HCT116 (cell line): ENCODE results near the gene RPL18. TPM values are rescaled to one million over a fixed set of nuclear protein-coding genes. Genes with fewer than 3 reads are reported as not detected.

Experiments
- ATAC-seq: fragments of 200-7000 bp; cut with Tn5 transposase; 2 replicates; pipeline ENCODE4 v1.9.1; 2020; ENCODE audit warnings: mild to moderate bottlenecking, moderate library complexity
- BruUV-seq: library from RNA; stranded (reverse); fragments of 400-500 nt; replicated peaks from 2 replicates; lab custom pipeline; 2021; lab: Mats Ljungman, UMichigan
- CTCF ChIA-PET: fragments of 300-600 bp; sonication (Branson Sonifier 250); formaldehyde crosslinking; loops from one replicate; lab custom pipeline; 2021; ENCODE audit warnings: antibody characterized with exemption; lab: Charles Lee
- POLR2A ChIA-PET: fragments of 300-600, 350-600 bp; sonication (Branson Sonifier 250); formaldehyde crosslinking; loops from one replicate; lab custom pipeline; 2021; ENCODE audit warnings: antibody characterized with exemption; lab: Charles Lee
- RAD21 ChIA-PET, 2 experiments: fragments of 300-600 bp; sonication (Branson Sonifier 250); formaldehyde crosslinking; loops; one replicate each; lab custom pipeline; 2023; ENCODE audit warnings: low total read pairs in 2 of 2; ENCODE audit not compliant: uncharacterized antibody in 2 of 2, unreplicated experiment in 2 of 2, low non-redundant PET in 1 of 2; lab: Charles Lee
- DNase-seq: peaks from one replicate; pipeline ENCODE4 v3.0.0-alpha.2; 2010; ENCODE audit warnings: low read depth, low spot score
- H2AFZ ChIP-seq: fragments of 200-600 bp; shearing (Covaris generic), sonication (generic); 2 replicates; pipeline ENCODE4 v1.6.1; 2017; ENCODE audit warnings: low read depth, mixed run types, mixed read lengths, antibody characterized with exemption, low read length; ENCODE audit not compliant: poor library complexity, severe bottlenecking
- H3K27ac ChIP-seq: 2 replicates; pipeline ENCODE4 v1.5.1; 2012; ENCODE audit warnings: low read depth, low read length
- H3K27me3 ChIP-seq: fragments of 200-600 bp; sonication (generic); 2 replicates; pipeline ENCODE4 v1.6.1; 2016; ENCODE audit warnings: mixed run types, low read length, mixed read lengths; ENCODE audit not compliant: insufficient read depth
- H3K36me3 ChIP-seq, 2 experiments: fragments of 200-500 bp in 1 of 2; fragments of 200-600 bp in 1 of 2; sonication (Bioruptor generic) in 1 of 2; sonication (generic) in 1 of 2; 2 replicates each; pipeline versions ENCODE4 v1.5.1 to v1.6.1; 2014 to 2016; ENCODE audit warnings: low read length in 2 of 2, inconsistent platforms in 1 of 2, mixed read lengths in 1 of 2, mixed run types in 1 of 2; ENCODE audit not compliant: insufficient read depth in 2 of 2, control insufficient read depth in 1 of 2
- H3K4me1 ChIP-seq, 2 experiments: fragments of 200-600 bp in 1 of 2; sonication (generic) in 1 of 2; 2 replicates each; pipeline versions ENCODE4 v1.5.1 to v1.6.1; 2012 to 2017; ENCODE audit warnings: low read length in 2 of 2, inconsistent platforms in 1 of 2, mild to moderate bottlenecking in 1 of 2, mixed read lengths in 1 of 2, mixed run types in 1 of 2, moderate library complexity in 1 of 2; ENCODE audit not compliant: insufficient read depth in 2 of 2, control insufficient read depth in 1 of 2
- H3K4me2 ChIP-seq: fragments of 200-600 bp; sonication (generic); 2 replicates; pipeline ENCODE4 v1.6.1; 2017; ENCODE audit warnings: mixed run types, low read length, mixed read lengths
- H3K4me3 ChIP-seq, 2 experiments: fragments of 200-600 bp in 1 of 2; sonication (generic) in 1 of 2; replicated peaks in 1 of 2; 2 replicates each; pipeline ENCODE4 v1.5.1; 2011 to 2016; ENCODE audit warnings: low read length in 2 of 2, control low read depth in 1 of 2, low read depth in 1 of 2, mild to moderate bottlenecking in 1 of 2, mixed read lengths in 1 of 2, mixed run types in 1 of 2
- H3K79me2 ChIP-seq: fragments of 200-600 bp; sonication (generic); 2 replicates; pipeline ENCODE4 v1.6.1; 2017; ENCODE audit warnings: mild to moderate bottlenecking, mixed run types, low read length, moderate library complexity, mixed read lengths; ENCODE audit not compliant: insufficient read depth
- H3K9ac ChIP-seq: fragments of 200-600 bp; sonication (generic); 2 replicates; pipeline ENCODE4 v1.6.1; 2016; ENCODE audit warnings: low read length, mixed read lengths
- H3K9me2 ChIP-seq: fragments of 200-600 bp; sonication (generic), shearing (Covaris generic); 2 replicates; pipeline ENCODE4 v1.6.1; 2017; ENCODE audit warnings: mixed run types, mild to moderate bottlenecking, moderate library complexity; ENCODE audit not compliant: insufficient read depth
- H3K9me3 ChIP-seq, 2 experiments: fragments of 200-500 bp in 1 of 2; fragments of 200-600 bp in 1 of 2; sonication (Bioruptor generic) in 1 of 2; sonication (generic) in 1 of 2; 2 replicates each; pipeline ENCODE4 v1.6.1; 2014 to 2017; ENCODE audit warnings: low read length in 2 of 2, mixed read lengths in 2 of 2, inconsistent platforms in 1 of 2, low read depth in 1 of 2, mild to moderate bottlenecking in 1 of 2, mixed run types in 1 of 2, moderate library complexity in 1 of 2; ENCODE audit not compliant: control insufficient read depth in 1 of 2, insufficient read depth in 1 of 2
- H4K20me1 ChIP-seq: fragments of 200-600 bp; sonication (generic), shearing (Covaris generic); 2 replicates; pipeline ENCODE4 v1.6.1; 2017; ENCODE audit warnings: mixed run types, mild to moderate bottlenecking, moderate library complexity; ENCODE audit not compliant: insufficient read depth
- CBX3 ChIP-seq: IDR thresholded peaks from 2 replicates; pipeline ENCODE4 v1.6.1; 2012; ENCODE audit warnings: low read depth
- CEBPB ChIP-seq: IDR thresholded peaks from 2 replicates; pipeline ENCODE4 v1.6.1; 2012; ENCODE audit warnings: low read depth
- CTCF ChIP-seq, 3 experiments: fragments of 200-600 bp in 1 of 3; sonication (generic) in 1 of 3; IDR thresholded peaks in 2 of 3; conservative IDR thresholded peaks in 1 of 3; 2 replicates each; pipeline ENCODE4 v1.5.1; 2012 to 2017; ENCODE audit warnings: low read depth in 2 of 3, low read length in 2 of 3, antibody characterized with exemption in 1 of 3, borderline replicate concordance in 1 of 3, control low read depth in 1 of 3, mild to moderate bottlenecking in 1 of 3, mixed read lengths in 1 of 3, mixed run types in 1 of 3, moderate library complexity in 1 of 3; ENCODE audit not compliant: insufficient read depth in 1 of 3
- EGR1 ChIP-seq: IDR thresholded peaks from 2 replicates; pipeline ENCODE4 v1.6.1; 2012; ENCODE audit warnings: low read depth
- ELF1 ChIP-seq: IDR thresholded peaks from 2 replicates; pipeline ENCODE4 v1.6.1; 2012; ENCODE audit warnings: low read depth, borderline replicate concordance
- EZH2phosphoT487 ChIP-seq: fragments of 200-600 bp; IDR thresholded peaks from 2 replicates; pipeline ENCODE4 v1.6.1; 2018; ENCODE audit warnings: antibody characterized with exemption, borderline replicate concordance
- FOSL1 ChIP-seq: IDR thresholded peaks from 2 replicates; pipeline ENCODE4 v1.6.1; 2012; ENCODE audit warnings: low read depth
- JUND ChIP-seq: IDR thresholded peaks from 2 replicates; pipeline ENCODE4 v1.6.1; 2012
- SP1 ChIP-seq: IDR thresholded peaks from 2 replicates; pipeline ENCODE4 v1.6.1; 2012; ENCODE audit warnings: low read depth
- SRF ChIP-seq: IDR thresholded peaks from 2 replicates; pipeline ENCODE4 v1.6.1; 2012; ENCODE audit warnings: low read depth
- TCF7L2 ChIP-seq: IDR thresholded peaks from 2 replicates; pipeline ENCODE4 v1.7.0; 2011; ENCODE audit warnings: borderline replicate concordance, inconsistent platforms; ENCODE audit not compliant: insufficient read depth, insufficient read length; ENCODE audit errors: extremely low read depth
- ZFX ChIP-seq: fragments of 450-650 bp; IDR thresholded peaks from 2 replicates; pipeline ENCODE4 v1.6.1; 2017
- intact Hi-C: fragments of 100-400 bp; cut with micrococcal nuclease; formaldehyde crosslinking; loops from 2 replicates; pipeline ENCODE4 v1.10.0; 2022
- total RNA-seq: library from RNA; stranded (reverse); gene quantifications from one replicate; pipeline ENCODE4 v1.2.1, GENCODE V29; 2021; ENCODE audit not compliant: unreplicated experiment
- TF ChIP-seq, protein P1 (sequence below): IDR thresholded peaks from 2 replicates; pipeline ENCODE4 v1.6.1; 2012; ENCODE audit warnings: low read depth
- TF ChIP-seq, protein P2 (sequence below): IDR thresholded peaks from 2 replicates; pipeline ENCODE4 v1.6.1; 2011; ENCODE audit warnings: mild to moderate bottlenecking, low read length, moderate library complexity; ENCODE audit not compliant: insufficient replicate concordance; ENCODE audit errors: extremely low read depth

Gene RPL18
- total RNA-seq, 1 experiment from 2014 or later: 2,006 TPM

DNA sequence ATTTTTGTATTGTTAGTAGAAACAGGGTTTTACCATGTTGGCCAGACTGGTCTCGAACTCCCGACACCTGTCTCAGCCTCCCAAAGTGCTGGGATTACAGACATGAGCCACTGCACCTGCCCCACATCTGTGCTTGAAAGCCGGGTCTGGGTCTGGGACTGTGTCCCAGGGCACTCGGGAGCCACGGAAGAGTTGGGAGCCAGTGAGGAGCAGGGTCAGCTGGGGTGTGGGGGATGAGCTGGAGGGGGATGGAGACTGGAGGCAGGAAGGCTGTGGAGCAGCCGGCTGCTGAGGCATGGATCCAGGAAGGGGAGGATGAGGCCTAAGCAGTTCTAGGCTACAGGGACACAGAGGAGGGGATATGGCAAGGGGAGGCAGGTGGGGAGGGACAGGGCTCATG, 23.1 kb downstream of the RPL18 start:
- intact Hi-C loops: no loop called here
- Histone ChIP-seq H3K36me3 (no peaks in the 10 kb centered on the region), H3K27ac (no peak overlapping the region), H3K4me2 (no peak overlapping the region), H3K4me1 (peaks cover 0 to 2% of the 10 kb centered on the region in 2 experiments; a peak in 2 of 4 replicates), H3K9me2 (no peaks in the 10 kb centered on the region), H2AFZ (no peak overlapping the region), H3K79me2 (no peaks in the 10 kb centered on the region), H4K20me1 (no peaks in the 10 kb centered on the region), H3K9ac (no peak overlapping the region), H3K9me3 (no peaks in the 10 kb centered on the region), H3K4me3 (no peak overlapping the region), H3K27me3 (no peaks in the 10 kb centered on the region)
- TF ChIP-seq EGR1 (no peak), CBX3 (no peak), ELF1 (no peak)
- DNase-seq (no peak), ATAC-seq (0 out of 2 replicates have a peak, but pooled peaks have one; percentile 31)
- CTCF ChIA-PET: interaction anchor here (0.7 to 1.1 kb wide), 2 partner anchors 13 to 106 kb away, joined by 3 to 5 read pairs; no protein-coding TSS in a partner anchor
- RAD21 ChIA-PET: no interaction called here
- POLR2A ChIA-PET: no interaction called here
- BruUV-seq: no TSS peak

DNA sequence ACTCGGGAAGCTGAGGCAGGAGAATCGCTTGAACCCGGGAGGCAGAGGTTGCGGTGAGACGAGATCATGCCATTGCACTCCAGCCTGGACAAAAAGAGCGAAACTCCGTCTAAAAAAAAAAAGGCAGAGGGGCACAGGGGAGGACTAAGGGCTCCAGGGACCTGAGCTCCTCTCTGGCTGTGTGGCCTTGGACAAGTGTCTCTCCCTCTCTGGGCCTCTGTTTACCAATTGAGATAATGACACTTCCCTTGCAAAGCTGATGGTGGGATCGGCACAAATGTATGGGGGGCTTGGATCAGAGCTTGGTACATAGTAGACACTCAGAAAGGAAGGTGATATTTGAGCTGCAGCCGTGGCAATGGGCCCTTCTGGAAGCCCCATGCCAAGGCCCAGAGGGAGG, 23.8 kb downstream of the RPL18 start:
- ATAC-seq (no peak), DNase-seq (no peak)
- no peak overlapping the region for H2AFZ ChIP-seq
- H4K20me1 ChIP-seq: no peaks in the 10 kb centered on the region
- intact Hi-C loops: no loop called here
- H3K9me3 ChIP-seq: no peaks in the 10 kb centered on the region
- no peak overlapping the region for H3K9ac ChIP-seq
- ChIA-PET RAD21 (no interaction called here), POLR2A (no interaction called here), CTCF (interaction anchor here (0.7 to 1.1 kb wide), 2 partner anchors 14 to 105 kb away, joined by 3 to 5 read pairs; no protein-coding TSS in a partner anchor)
- no peaks in the 10 kb centered on the region for H3K79me2 ChIP-seq
- no peak overlapping the region for H3K4me2 ChIP-seq
- H3K36me3 ChIP-seq: no peaks in the 10 kb centered on the region
- no TSS peak for BruUV-seq
- H3K27ac ChIP-seq: no peak overlapping the region
- no peaks in the 10 kb centered on the region for H3K9me2 ChIP-seq
- peaks cover 0 to 8% of the 10 kb centered on the region in 2 experiments; a peak in 2 of 4 replicates for H3K4me1 ChIP-seq
- no peaks in the 10 kb centered on the region for H3K27me3 ChIP-seq
- no peak overlapping the region for H3K4me3 ChIP-seq
- TF ChIP-seq EZH2phosphoT487 (no peak), ZFX (no peak), EGR1 (no peak), FOSL1 (no peak), SP1 (no peak), SRF (no peak), JUND (no peak), TCF7L2 (no peak), CEBPB (no peak), CTCF (IDR thresholded peaks at IDR 0.05 in 2 of 3, conservative IDR thresholded peaks at IDR 0.05 in 1 of 3; ENCODE audit: borderline replicate concordance in 1 of 3, insufficient read depth in 1 of 3, low read depth in 2 of 3, low read length in 2 of 3) (no peak)
- TF ChIP-seq, protein P1, sequence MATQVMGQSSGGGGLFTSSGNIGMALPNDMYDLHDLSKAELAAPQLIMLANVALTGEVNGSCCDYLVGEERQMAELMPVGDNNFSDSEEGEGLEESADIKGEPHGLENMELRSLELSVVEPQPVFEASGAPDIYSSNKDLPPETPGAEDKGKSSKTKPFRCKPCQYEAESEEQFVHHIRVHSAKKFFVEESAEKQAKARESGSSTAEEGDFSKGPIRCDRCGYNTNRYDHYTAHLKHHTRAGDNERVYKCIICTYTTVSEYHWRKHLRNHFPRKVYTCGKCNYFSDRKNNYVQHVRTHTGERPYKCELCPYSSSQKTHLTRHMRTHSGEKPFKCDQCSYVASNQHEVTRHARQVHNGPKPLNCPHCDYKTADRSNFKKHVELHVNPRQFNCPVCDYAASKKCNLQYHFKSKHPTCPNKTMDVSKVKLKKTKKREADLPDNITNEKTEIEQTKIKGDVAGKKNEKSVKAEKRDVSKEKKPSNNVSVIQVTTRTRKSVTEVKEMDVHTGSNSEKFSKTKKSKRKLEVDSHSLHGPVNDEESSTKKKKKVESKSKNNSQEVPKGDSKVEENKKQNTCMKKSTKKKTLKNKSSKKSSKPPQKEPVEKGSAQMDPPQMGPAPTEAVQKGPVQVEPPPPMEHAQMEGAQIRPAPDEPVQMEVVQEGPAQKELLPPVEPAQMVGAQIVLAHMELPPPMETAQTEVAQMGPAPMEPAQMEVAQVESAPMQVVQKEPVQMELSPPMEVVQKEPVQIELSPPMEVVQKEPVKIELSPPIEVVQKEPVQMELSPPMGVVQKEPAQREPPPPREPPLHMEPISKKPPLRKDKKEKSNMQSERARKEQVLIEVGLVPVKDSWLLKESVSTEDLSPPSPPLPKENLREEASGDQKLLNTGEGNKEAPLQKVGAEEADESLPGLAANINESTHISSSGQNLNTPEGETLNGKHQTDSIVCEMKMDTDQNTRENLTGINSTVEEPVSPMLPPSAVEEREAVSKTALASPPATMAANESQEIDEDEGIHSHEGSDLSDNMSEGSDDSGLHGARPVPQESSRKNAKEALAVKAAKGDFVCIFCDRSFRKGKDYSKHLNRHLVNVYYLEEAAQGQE: no peak
- TF ChIP-seq, protein P2, sequence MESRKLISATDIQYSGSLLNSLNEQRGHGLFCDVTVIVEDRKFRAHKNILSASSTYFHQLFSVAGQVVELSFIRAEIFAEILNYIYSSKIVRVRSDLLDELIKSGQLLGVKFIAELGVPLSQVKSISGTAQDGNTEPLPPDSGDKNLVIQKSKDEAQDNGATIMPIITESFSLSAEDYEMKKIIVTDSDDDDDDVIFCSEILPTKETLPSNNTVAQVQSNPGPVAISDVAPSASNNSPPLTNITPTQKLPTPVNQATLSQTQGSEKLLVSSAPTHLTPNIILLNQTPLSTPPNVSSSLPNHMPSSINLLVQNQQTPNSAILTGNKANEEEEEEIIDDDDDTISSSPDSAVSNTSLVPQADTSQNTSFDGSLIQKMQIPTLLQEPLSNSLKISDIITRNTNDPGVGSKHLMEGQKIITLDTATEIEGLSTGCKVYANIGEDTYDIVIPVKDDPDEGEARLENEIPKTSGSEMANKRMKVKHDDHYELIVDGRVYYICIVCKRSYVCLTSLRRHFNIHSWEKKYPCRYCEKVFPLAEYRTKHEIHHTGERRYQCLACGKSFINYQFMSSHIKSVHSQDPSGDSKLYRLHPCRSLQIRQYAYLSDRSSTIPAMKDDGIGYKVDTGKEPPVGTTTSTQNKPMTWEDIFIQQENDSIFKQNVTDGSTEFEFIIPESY: no peak
